ENCODE results near the gene IL4I1. TPM values are rescaled to one million over a fixed set of nuclear protein-coding genes. Genes with fewer than 3 reads are reported as not detected.

The IL4I1 gene
- polyA plus RNA-seq, 1 of the 3 experiments (the other 2 are of a cell fraction) = 0.35 TPM

GRCh38 chr19:49875857-49876421 lies 20.7 kb downstream of the IL4I1 start:
- no peaks in the 10 kb centered on the region for H3K27me3 ChIP-seq (ENCODE audit: insufficient read depth)
- H3K4me3 ChIP-seq (ENCODE audit: low read depth in 2 of 2, low read length in 1 of 2) = peak overlapping the region; percentile 74 to 99
- H3K9ac ChIP-seq = peak overlapping the region; percentile 97
- H3K9me3 ChIP-seq = no peaks in the 10 kb centered on the region
- peaks cover 55% of the 10 kb centered on the region for H3K79me2 ChIP-seq (ENCODE audit: insufficient read depth)
- ChIA-PET CTCF (interaction anchor here (1.0 to 1.1 kb wide), 2 partner anchors 13 to 14 kb away, joined by 4 to 6 read pairs; no protein-coding TSS in a partner anchor), POLR2A (interaction anchor here (1.1 to 3.5 kb wide), 5 partner anchors 8 to 234 kb away, joined by 3 to 22 read pairs (median 8); partner anchors contain the start of genes NUP62, PNKP, PTOV1 and SCAF1)
- no peaks in the 10 kb centered on the region for H4K20me1 ChIP-seq (ENCODE audit: insufficient read depth)
- peak overlapping the region; percentile 83; the same call in 1 of the 2 replicates for H2AFZ ChIP-seq (ENCODE audit: low read depth)
- peaks cover 18 to 40% of the 10 kb centered on the region in 2 experiments for H3K36me3 ChIP-seq (replicated peaks in 1 of 2; ENCODE audit: control insufficient read depth in 1 of 2, insufficient read depth in 2 of 2, low read length in 1 of 2)
- no peaks in the 10 kb centered on the region for H3F3A ChIP-seq (replicated peaks; ENCODE audit: insufficient read depth)
- H3K9me2 ChIP-seq = no peaks in the 10 kb centered on the region
- 2% methylated on average over 22 of the region's 28 CpGs for WGBS (ENCODE audit: low lambda C conversion rate)
- H3K4me1 ChIP-seq (ENCODE audit: control insufficient read depth in 1 of 2, insufficient read depth in 2 of 2, low read depth in 1 of 2, low read length in 1 of 2) = peaks cover 7 to 30% of the 10 kb centered on the region in 2 experiments; a peak in 3 of 4 replicates
- TF ChIP-seq MAX (IDR thresholded peaks at IDR 0.05; ENCODE audit: low read depth) = 0 out of 2 replicates have a peak, but pooled peaks have one; percentile 0
- TF ChIP-seq EP300 (IDR thresholded peaks at IDR 0.05; ENCODE audit: borderline replicate concordance in 1 of 2, low read depth in 1 of 2, low read length in 1 of 2) = no peak
- no peak for TF ChIP-seq TAF1 (IDR thresholded peaks at IDR 0.05; ENCODE audit: borderline replicate concordance, low read depth, low read length)
- 0 out of 2 replicates have a peak, but pooled peaks have one; percentile 12 for TF ChIP-seq MXI1 (IDR thresholded peaks at IDR 0.05; ENCODE audit: low read depth, low read length)
- TF ChIP-seq GABPA (IDR thresholded peaks at IDR 0.05; ENCODE audit: low read depth) = peak; percentile 87
- peak; percentile 84 for TF ChIP-seq POLR2AphosphoS5 (IDR thresholded peaks at IDR 0.05; ENCODE audit: low read depth, low read length)
- TF ChIP-seq FOSL2 (IDR thresholded peaks at IDR 0.05; ENCODE audit: borderline replicate concordance, low read depth) = no peak
- no peak for TF ChIP-seq FOXJ3 (CRISPR knock-in tag; IDR thresholded peaks at IDR 0.05)
- DNase-seq = peak; percentile 82
- H3K27ac ChIP-seq (ENCODE audit: low read depth in 2 of 2, low read length in 1 of 2) = peak overlapping the region; percentile 96 to 99
- peak overlapping the region; percentile 95 for H3K4me2 ChIP-seq

GRCh38 chr19:49875177-49875576 lies 21.5 kb downstream of the IL4I1 start:
- no peak overlapping the region for H2AFZ ChIP-seq (ENCODE audit: low read depth)
- no peak for DNase-seq
- no peaks in the 10 kb centered on the region for H3K27me3 ChIP-seq (ENCODE audit: insufficient read depth)
- WGBS (ENCODE audit: low lambda C conversion rate) = 68% methylated on average over 4 of the region's 4 CpGs
- H3K36me3 ChIP-seq (replicated peaks in 1 of 2; ENCODE audit: control insufficient read depth in 1 of 2, insufficient read depth in 2 of 2, low read length in 1 of 2) = peaks cover 12 to 32% of the 10 kb centered on the region in 2 experiments
- H3K9me3 ChIP-seq = no peaks in the 10 kb centered on the region
- no peaks in the 10 kb centered on the region for H4K20me1 ChIP-seq (ENCODE audit: insufficient read depth)
- ChIA-PET POLR2A (interaction anchor here (2.0 to 2.7 kb wide), 2 partner anchors 24 to 55 kb away, joined by 8 to 19 read pairs; partner anchors contain the start of genes NUP62 and PTOV1), CTCF (interaction anchor here (1.1 kb wide), 1 partner anchor 12 kb away, joined by 4 read pairs; no protein-coding TSS in a partner anchor)
- H3K9me2 ChIP-seq = no peaks in the 10 kb centered on the region
- H3K27ac ChIP-seq (ENCODE audit: low read depth in 2 of 2, low read length in 1 of 2) = peak overlapping the region; percentile 96 to 99; a peak in 3 of 4 replicates
- peaks cover 59% of the 10 kb centered on the region for H3K79me2 ChIP-seq (ENCODE audit: insufficient read depth)
- peak overlapping the region; percentile 74 to 99 for H3K4me3 ChIP-seq (ENCODE audit: low read depth in 2 of 2, low read length in 1 of 2)
- H3F3A ChIP-seq (replicated peaks; ENCODE audit: insufficient read depth) = peaks cover 5% of the 10 kb centered on the region
- TF ChIP-seq GABPA (IDR thresholded peaks at IDR 0.05; ENCODE audit: low read depth) (no peak), TCF12 (IDR thresholded peaks at IDR 0.05) (no peak), IRF3 (IDR thresholded peaks at IDR 0.05; ENCODE audit: low read depth, low read length) (no peak), USF2 (IDR thresholded peaks at IDR 0.05; ENCODE audit: borderline replicate concordance, low read depth, low read length) (no peak), MAX (IDR thresholded peaks at IDR 0.05; ENCODE audit: low read depth) (no peak), RCOR1 (IDR thresholded peaks at IDR 0.05; ENCODE audit: low read length) (no peak), MEF2A (IDR thresholded peaks at IDR 0.05; ENCODE audit: borderline replicate concordance, low read depth) (no peak), GATA2 (CRISPR knock-in tag; IDR thresholded peaks at IDR 0.05) (no peak), FOSL2 (IDR thresholded peaks at IDR 0.05; ENCODE audit: borderline replicate concordance, low read depth) (no peak), RFX5 (IDR thresholded peaks at IDR 0.05; ENCODE audit: low read length) (no peak), JUND (IDR thresholded peaks at IDR 0.05) (no peak), SMC3 (IDR thresholded peaks at IDR 0.05; ENCODE audit: low read depth, low read length) (no peak), ELF1 (IDR thresholded peaks at IDR 0.05) (no peak), PBX3 (IDR thresholded peaks at IDR 0.05) (no peak), RAD21 (IDR thresholded peaks at IDR 0.05; ENCODE audit: low read length) (no peak)
- peaks cover 11 to 38% of the 10 kb centered on the region in 2 experiments for H3K4me1 ChIP-seq (ENCODE audit: control insufficient read depth in 1 of 2, insufficient read depth in 2 of 2, low read depth in 1 of 2, low read length in 1 of 2)
- peak overlapping the region; percentile 95 for H3K4me2 ChIP-seq
- H3K9ac ChIP-seq = peak overlapping the region; percentile 97
